Testis (tissue), 2 donors: ENCODE results near the gene SCNN1A.

Source experiments
- POLR2A ChIP-seq: fragments of 450-650 bp; IDR thresholded peaks from one replicate; pipeline ENCODE4 v1.6.1; 2017; ENCODE audit warnings: antibody characterized with exemption, mild to moderate bottlenecking, moderate library complexity
- TF ChIP-seq, protein P1 (sequence below), 3 experiments: fragments of 450-650 bp in 2 of 3; fragments of 200-600 bp in 1 of 3; sonication (generic) in 1 of 3; IDR thresholded peaks; one replicate each; pipeline ENCODE4 v1.5.1; 2016 to 2019; ENCODE audit warnings: antibody characterized with exemption in 3 of 3, mild to moderate bottlenecking in 2 of 3, moderate library complexity in 1 of 3

DNA sequence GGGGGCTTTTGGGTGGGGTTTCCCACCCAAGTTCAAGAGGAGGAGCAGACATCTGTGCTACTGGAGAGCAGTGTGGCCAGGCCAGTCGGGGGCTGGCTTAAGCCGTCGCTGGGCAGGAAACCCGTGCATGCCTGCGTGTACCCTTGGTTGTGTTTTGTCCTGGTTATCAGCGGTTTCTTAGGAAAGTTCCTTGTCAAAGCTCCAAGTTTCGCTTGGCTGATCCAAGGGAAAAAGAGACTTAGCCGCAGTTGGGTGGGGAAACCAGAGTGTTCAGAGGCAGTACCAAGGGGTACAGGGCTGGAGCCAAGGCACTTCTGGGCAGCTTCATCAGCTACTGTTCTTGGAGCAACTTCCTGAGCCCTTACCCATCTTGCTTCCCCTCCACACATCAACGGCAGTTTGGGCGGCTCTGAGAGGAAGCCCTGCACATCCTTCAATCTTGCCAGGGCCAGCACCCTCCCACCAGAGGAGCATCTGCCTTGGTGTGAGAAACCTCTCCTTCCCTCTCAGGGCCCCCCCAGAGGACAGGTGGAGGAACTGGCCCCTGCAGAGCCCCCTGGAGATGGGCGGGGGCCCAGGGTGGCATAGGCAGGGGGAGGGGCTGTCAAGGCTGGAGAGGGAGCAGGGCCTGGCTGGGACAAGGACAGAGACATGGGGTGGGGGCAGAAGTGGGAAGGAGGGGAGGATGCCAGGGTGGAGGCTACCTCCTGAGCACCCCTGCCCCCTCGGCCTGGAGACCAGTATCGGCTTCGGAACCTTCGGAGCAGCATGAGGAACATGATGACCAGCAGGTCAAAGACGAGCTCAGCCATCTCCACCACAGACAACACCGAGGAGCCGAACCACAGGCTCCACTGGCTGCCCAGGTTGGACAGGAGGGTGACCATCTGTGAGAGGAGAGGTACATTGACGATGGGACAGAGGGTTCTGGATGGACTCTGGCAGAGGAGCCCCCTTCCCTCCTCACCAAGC lies 27.7 kb downstream of the SCNN1A start:
- TF ChIP-seq, protein P1, sequence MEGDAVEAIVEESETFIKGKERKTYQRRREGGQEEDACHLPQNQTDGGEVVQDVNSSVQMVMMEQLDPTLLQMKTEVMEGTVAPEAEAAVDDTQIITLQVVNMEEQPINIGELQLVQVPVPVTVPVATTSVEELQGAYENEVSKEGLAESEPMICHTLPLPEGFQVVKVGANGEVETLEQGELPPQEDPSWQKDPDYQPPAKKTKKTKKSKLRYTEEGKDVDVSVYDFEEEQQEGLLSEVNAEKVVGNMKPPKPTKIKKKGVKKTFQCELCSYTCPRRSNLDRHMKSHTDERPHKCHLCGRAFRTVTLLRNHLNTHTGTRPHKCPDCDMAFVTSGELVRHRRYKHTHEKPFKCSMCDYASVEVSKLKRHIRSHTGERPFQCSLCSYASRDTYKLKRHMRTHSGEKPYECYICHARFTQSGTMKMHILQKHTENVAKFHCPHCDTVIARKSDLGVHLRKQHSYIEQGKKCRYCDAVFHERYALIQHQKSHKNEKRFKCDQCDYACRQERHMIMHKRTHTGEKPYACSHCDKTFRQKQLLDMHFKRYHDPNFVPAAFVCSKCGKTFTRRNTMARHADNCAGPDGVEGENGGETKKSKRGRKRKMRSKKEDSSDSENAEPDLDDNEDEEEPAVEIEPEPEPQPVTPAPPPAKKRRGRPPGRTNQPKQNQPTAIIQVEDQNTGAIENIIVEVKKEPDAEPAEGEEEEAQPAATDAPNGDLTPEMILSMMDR (IDR thresholded peaks at IDR 0.05), result no peak
- TF ChIP-seq POLR2A, result no peak
